GM19324 (cell line): ENCODE results near the gene AARS1.
A peak's percentile ranks its signal among the peaks of the same experiment; 100 is the strongest.
"Not testable (repeated sequence)": the region's sequence is repeated elsewhere in the genome, so short reads cannot be mapped to it uniquely, and the experiment has no call there.

Experiments used
- ATAC-seq: cut with Tn5 transposase; IDR thresholded peaks from one replicate; pipeline ENCODE4 v1.9.1; 2021; ENCODE audit warnings: mild to moderate bottlenecking, moderate library complexity; ENCODE audit not compliant: unreplicated experiment, low FRiP score

AARS1 gene

GRCh38 chr16:70276392-70276791 lies 12.9 kb downstream of the AARS1 start:
- no peak for ATAC-seq

GRCh38 chr16:70271696-70272095 lies 17.6 kb downstream of the AARS1 start:
- no peak for ATAC-seq

GRCh38 chr16:70270176-70270575 lies 19.1 kb downstream of the AARS1 start:
- ATAC-seq: no peak

GRCh38 chr16:70269471-70269870 lies 19.8 kb downstream of the AARS1 start:
- no peak for ATAC-seq

GRCh38 chr16:70267922-70268321 lies 21.4 kb downstream of the AARS1 start:
- ATAC-seq: not testable (repeated sequence)

GRCh38 chr16:70267516-70267915 lies 21.8 kb downstream of the AARS1 start:
- ATAC-seq: no peak

- not testable (repeated sequence) for ATAC-seq
These were observed 29.4 kb downstream of the AARS1 start for GRCh38 chr16:70259903-70260302.

- ATAC-seq: no peak
These were observed 30.4 kb downstream of the AARS1 start for GRCh38 chr16:70258946-70259345.

- ATAC-seq: no peak
These were observed 31.2 kb downstream of the AARS1 start for GRCh38 chr16:70258065-70258464.

GRCh38 chr16:70257391-70257790 lies 31.9 kb downstream of the AARS1 start:
- ATAC-seq: no peak

GRCh38 chr16:70255574-70255973 lies 33.7 kb downstream of the AARS1 start:
- ATAC-seq: no peak

- no peak for ATAC-seq
These were observed 34.4 kb downstream of the AARS1 start for GRCh38 chr16:70254965-70255286.

GRCh38 chr16:70254180-70254964 lies 34.9 kb downstream of the AARS1 start:
- no peak for ATAC-seq

GRCh38 chr16:70253291-70254106 lies 35.8 kb downstream of the AARS1 start:
- no peak for ATAC-seq

GRCh38 chr16:70252355-70252988 lies 36.8 kb downstream of the AARS1 start:
- ATAC-seq: no peak

GRCh38 chr16:70251629-70252354 lies 37.5 kb downstream of the AARS1 start, which contains the start of gene EXOSC6:
TSS of gene EXOSC6 (minus strand) at chr16:70251940. CDS start at chr16:70251900, 40 bp downstream.
- peak; percentile 75 for ATAC-seq

- peak; percentile 44 for ATAC-seq
These were observed 38.3 kb downstream of the AARS1 start for GRCh38 chr16:70250748-70251628.

- ATAC-seq: not testable (repeated sequence)
These were observed 39.6 kb downstream of the AARS1 start for GRCh38 chr16:70249697-70250096.

- ATAC-seq: not testable (repeated sequence)
These were observed 50.5 kb downstream of the AARS1 start for GRCh38 chr16:70238773-70239172.

- ATAC-seq: not testable (repeated sequence)
These were observed 57.5 kb downstream of the AARS1 start for GRCh38 chr16:70231831-70232230.
